IMR-90 (cell line): ENCODE measurements around the gene SUSD6. TPM values are rescaled to one million over a fixed set of nuclear protein-coding genes. Genes with fewer than 3 reads are reported as not detected.

Experiments used
- ATAC-seq: fragments of 200-7000 bp; cut with Tn5 transposase; 2 replicates; pipeline ENCODE4 v1.9.1; 2020; ENCODE audit warnings: low read depth, mild to moderate bottlenecking, moderate library complexity
- BruUV-seq: library from RNA; stranded (reverse); fragments of 400-500 nt; replicated peaks from 2 replicates; lab custom pipeline; 2021; lab: Mats Ljungman, UMichigan
- CTCF ChIA-PET: fragments of 300-600 bp; formaldehyde crosslinking; extraction: SDS; loops from one replicate; lab custom pipeline; 2021; ENCODE audit warnings: antibody characterized with exemption; lab: Yijun Ruan, JAX
- POLR2A ChIA-PET: fragments of 300-600 bp; sonication (Branson Sonifier 250); formaldehyde crosslinking; loops from one replicate; lab custom pipeline; 2022; ENCODE audit warnings: antibody characterized with exemption; ENCODE audit not compliant: unreplicated experiment; lab: Charles Lee
- DNase-seq: peaks from one replicate; pipeline ENCODE4 v3.0.0; 2013
- H2AFZ ChIP-seq: replicated peaks from 2 replicates; pipeline ENCODE3; 2013; ENCODE audit warnings: low read length, mild to moderate bottlenecking; ENCODE audit not compliant: poor library complexity
- H2AK5ac ChIP-seq: 2 replicates; pipeline ENCODE4 v1.6.1; 2013; ENCODE audit warnings: low read depth, low read length, inconsistent platforms
- H2AK9ac ChIP-seq: replicated peaks from 2 replicates; pipeline ENCODE3; 2013; ENCODE audit warnings: mild to moderate bottlenecking, low read depth, low read length, moderate library complexity; ENCODE audit not compliant: poor library complexity
- H2BK120ac ChIP-seq: 2 replicates; pipeline ENCODE4 v1.6.1; 2013; ENCODE audit warnings: low read depth, low read length, inconsistent platforms
- H2BK15ac ChIP-seq: 3 replicates; pipeline ENCODE4 v1.6.1; 2013; ENCODE audit warnings: low read depth, low read length, inconsistent platforms
- H2BK20ac ChIP-seq: 2 replicates; pipeline ENCODE4 v1.6.1; 2013; ENCODE audit warnings: low read depth, mild to moderate bottlenecking, inconsistent platforms, low read length, moderate library complexity
- H2BK5ac ChIP-seq: 2 replicates; pipeline ENCODE4 v1.6.1; 2013; ENCODE audit warnings: mild to moderate bottlenecking, low read depth, low read length, inconsistent platforms; ENCODE audit not compliant: poor library complexity, severe bottlenecking
- H3K14ac ChIP-seq: replicated peaks from 2 replicates; pipeline ENCODE4 v1.6.1; 2013; ENCODE audit warnings: low read depth, low read length, inconsistent platforms
- H3K18ac ChIP-seq: 2 replicates; pipeline ENCODE4 v1.6.1; 2013; ENCODE audit warnings: low read depth, low read length, control low read depth
- H3K23ac ChIP-seq: 2 replicates; pipeline ENCODE4 v1.6.1; 2013; ENCODE audit warnings: low read depth, low read length, inconsistent platforms
- H3K27ac ChIP-seq: 2 replicates; pipeline ENCODE4 v1.5.1; 2013; ENCODE audit warnings: mild to moderate bottlenecking, control low read depth, low read length; ENCODE audit not compliant: insufficient read depth
- H3K27me3 ChIP-seq: 2 replicates; pipeline ENCODE4 v1.6.1; 2013; ENCODE audit warnings: low read length; ENCODE audit not compliant: control insufficient read depth, insufficient read depth
- H3K36me3 ChIP-seq: 2 replicates; pipeline ENCODE4 v1.6.1; 2013; ENCODE audit warnings: low read length, mixed read lengths; ENCODE audit not compliant: control insufficient read depth, insufficient read depth
- H3K4ac ChIP-seq: 2 replicates; pipeline ENCODE4 v1.6.1; 2013; ENCODE audit warnings: low read depth, low read length, inconsistent platforms
- H3K4me1 ChIP-seq: 2 replicates; pipeline ENCODE4 v1.6.1; 2013; ENCODE audit warnings: low read length, mixed read lengths; ENCODE audit not compliant: control insufficient read depth, insufficient read depth
- H3K4me2 ChIP-seq: 2 replicates; pipeline ENCODE4 v1.6.1; 2013; ENCODE audit warnings: low read depth, mild to moderate bottlenecking, control low read depth, low read length, moderate library complexity
- H3K4me3 ChIP-seq: 2 replicates; pipeline ENCODE4 v1.5.1; 2013; ENCODE audit warnings: low read depth, mild to moderate bottlenecking, control low read depth, low read length, moderate library complexity; ENCODE audit not compliant: insufficient read depth
- H3K56ac ChIP-seq: 2 replicates; pipeline ENCODE4 v1.6.1; 2013; ENCODE audit warnings: low read length, inconsistent platforms; ENCODE audit not compliant: insufficient read depth; ENCODE audit errors: extremely low read depth
- H3K79me1 ChIP-seq, 2 experiments: 2 replicates each; pipeline ENCODE4 v1.6.1; 2013; ENCODE audit warnings: low read length in 2 of 2, inconsistent platforms in 1 of 2, low read depth in 1 of 2
- H3K9ac ChIP-seq: 2 replicates; pipeline ENCODE4 v1.6.1; 2013; ENCODE audit warnings: low read depth, low read length, control low read depth
- H3K9me1 ChIP-seq: 2 replicates; pipeline ENCODE4 v1.6.1; 2013; ENCODE audit warnings: low read length, inconsistent platforms; ENCODE audit not compliant: insufficient read depth
- H3K9me3 ChIP-seq: 2 replicates; pipeline ENCODE4 v1.6.1; 2013; ENCODE audit warnings: low read length; ENCODE audit not compliant: control insufficient read depth, insufficient read depth
- H4K20me1 ChIP-seq: 2 replicates; pipeline ENCODE4 v1.6.1; 2013; ENCODE audit warnings: low read length, inconsistent platforms; ENCODE audit not compliant: insufficient read depth
- H4K5ac ChIP-seq: 2 replicates; pipeline ENCODE4 v1.6.1; 2013; ENCODE audit warnings: mild to moderate bottlenecking, low read depth, low read length, control low read depth
- H4K8ac ChIP-seq, 2 experiments: 2 replicates each; pipeline ENCODE4 v1.6.1; 2013; ENCODE audit warnings: low read depth in 2 of 2, low read length in 2 of 2, control low read depth in 1 of 2, inconsistent platforms in 1 of 2
- H4K91ac ChIP-seq: 2 replicates; pipeline ENCODE4 v1.6.1; 2013; ENCODE audit warnings: low read depth, low read length, inconsistent platforms; ENCODE audit not compliant: insufficient read depth
- FOS ChIP-seq: fragments of 150-350 bp; IDR thresholded peaks from 2 replicates; pipeline ENCODE4 v1.6.1; 2016; ENCODE audit warnings: low read depth, low read length
- POLR2A ChIP-seq: IDR thresholded peaks from 2 replicates; pipeline ENCODE4 v1.6.1; 2012; ENCODE audit warnings: mild to moderate bottlenecking, low read depth, low read length
- RAD21 ChIP-seq: IDR thresholded peaks from 2 replicates; pipeline ENCODE4 v1.6.1; 2012; ENCODE audit warnings: low read length, improper control_type of control experiment
- RCOR1 ChIP-seq: IDR thresholded peaks from 2 replicates; pipeline ENCODE4 v1.6.1; 2012; ENCODE audit warnings: mild to moderate bottlenecking, low read length, improper control_type of control experiment; ENCODE audit not compliant: insufficient replicate concordance
- WGBS, 2 experiments: methylation state at CpG; one replicate each; pipeline versions ENCODE4 v1.1.5 to v1.1.7; 2013; ENCODE audit warnings: missing lambda C conversion rate in 2 of 2; ENCODE audit not compliant: insufficient read length in 1 of 2; ENCODE audit errors: extremely low coverage in 2 of 2; 5-methylcytosine and 5-hydroxymethylcytosine counted together
- dilution Hi-C: fragments of 300-500 bp; cut with HindIII; formaldehyde crosslinking; loops from one replicate; pipeline ENCODE4 v1.14.3; 2018; ENCODE audit warnings: low sequenced_read_pairs; ENCODE audit not compliant: unreplicated experiment
- in situ Hi-C: fragments of 300-500 bp; cut with MboI; formaldehyde crosslinking; loops from 3 replicates; pipeline ENCODE4 v1.14.3; 2019; ENCODE audit warnings: low sequenced_read_pairs, inconsistent platforms, mixed read lengths
- intact Hi-C: fragments of 100-400 bp; cut with micrococcal nuclease; formaldehyde crosslinking; loops from 2 replicates; pipeline ENCODE4 v1.10.0; 2022
- polyA plus RNA-seq, 3 experiments: library from polyadenylated mRNA; depleted of rRNA; stranded (reverse); fragments of >200 nt; gene quantifications; 2 replicates each; pipeline ENCODE4 v1.2.3, GENCODE V29; 2012; ENCODE audit warnings: low replicate concordance in 1 of 3
- total RNA-seq: library from RNA; depleted of rRNA; stranded (reverse); fragments of >200 nt; gene quantifications from 2 replicates; pipeline ENCODE4 v1.2.3, GENCODE V29; 2012

SUSD6 gene
- total and polyA plus RNA-seq, 2 of the 4 experiments (the other 2 are of a cell fraction): 2.3 to 10.1 TPM

GRCh38 chr14:69610020-69610873 lies 1.1 kb upstream of the SUSD6 start (continued):
- TF ChIP-seq RCOR1: no peak

GRCh38 chr14:69610874-69611171 lies 573 bp upstream of the SUSD6 start:
- Histone ChIP-seq H2AK5ac (peak overlapping the region; percentile 53), H4K5ac (peak overlapping the region; percentile 65), H3K56ac (peak overlapping the region; percentile 84), H2BK20ac (peak overlapping the region; percentile 4), H2BK5ac (peak overlapping the region; percentile 79), H3K4me2 (peak overlapping the region; percentile 86), H3K4me1 (peaks cover 22% of the 10 kb centered on the region), H3K27ac (peak overlapping the region; percentile 57), H4K8ac (peak overlapping the region; percentile 91 to 93), H3K18ac (peak overlapping the region; percentile 40), H3K36me3 (no peaks in the 10 kb centered on the region), H3K14ac (peak overlapping the region; percentile 73), H3K9me1 (peaks cover 18% of the 10 kb centered on the region), H3K4me3 (peak overlapping the region; percentile 55), H2BK15ac (peak overlapping the region; percentile 40; the same call in 2 of the 3 replicates), H2BK120ac (peak overlapping the region; percentile 67), H2AK9ac (peak overlapping the region; percentile 48), H3K27me3 (no peaks in the 10 kb centered on the region), H3K79me1 (peaks cover 18 to 48% of the 10 kb centered on the region in 2 experiments), H3K9ac (peak overlapping the region; percentile 76), H3K23ac (peak overlapping the region; percentile 84), H2AFZ (peak overlapping the region; percentile 84), H3K4ac (peak overlapping the region; percentile 72), H4K20me1 (peaks cover 31% of the 10 kb centered on the region), H3K9me3 (no peaks in the 10 kb centered on the region), H4K91ac (peak overlapping the region; percentile 58)
- dilution Hi-C loops (no loop called here), in situ Hi-C loops (no loop called here), intact Hi-C loops (loop anchor here (5.0 kb wide), 1 partner anchor 36 kb away; no protein-coding TSS in a partner anchor)
- ATAC-seq: peak; percentile 1; the same call in 1 of the 2 replicates
- POLR2A ChIA-PET: no interaction called here
- CTCF ChIA-PET: interaction anchor here (1.3 to 1.5 kb wide), 2 partner anchors 96 to 116 kb away, joined by 3 to 5 read pairs; no protein-coding TSS in a partner anchor
- WGBS, 2 experiments: 0% methylated on average over 3 of the region's 8 CpGs; no CpG with 5 or more reads in 1 of the 2 experiments
- no TSS peak for BruUV-seq
- TF ChIP-seq POLR2A (peak; percentile 21; the same call in 1 of the 2 replicates), FOS (peak; percentile 72; the same call in 1 of the 2 replicates), RAD21 (no peak)
- DNase-seq: no peak
